K562 (cell line): ENCODE results near the gene ZNF106. TPM values are rescaled to one million over a fixed set of nuclear protein-coding genes. Genes with fewer than 3 reads are reported as not detected.

Experiments
- ATAC-seq: fragments of 200-7000 bp; cut with Tn5 transposase; 3 replicates; pipeline ENCODE4 v1.9.1; 2020; ENCODE audit warnings: moderate library complexity
- BruUV-seq: library from RNA; stranded (reverse); fragments of 400-500 nt; replicated peaks from 2 replicates; lab custom pipeline; 2021; lab: Mats Ljungman, UMichigan
- CTCF ChIA-PET: fragments of 300-600 bp; formaldehyde crosslinking; extraction: SDS; loops from one replicate; lab custom pipeline; 2021; ENCODE audit warnings: low intra/inter-chr PET ratio; lab: Yijun Ruan, JAX
- POLR2A ChIA-PET: fragments of 300-600, 350-650 bp; sonication (Branson Sonifier 250); formaldehyde crosslinking; extraction: SDS; loops from one replicate; lab custom pipeline; 2021; ENCODE audit warnings: antibody characterized with exemption, inconsistent platforms; lab: Yijun Ruan, JAX
- DNase-seq, 4 experiments: peaks; one replicate each; pipeline versions ENCODE4 v3.0.0 to v3.0.0-alpha.2; 2011 to 2018; ENCODE audit warnings: low spot score in 3 of 4, mixed read lengths in 3 of 4; ENCODE audit errors: extremely low read depth in 1 of 4
- FAIRE-seq: peaks from 2 replicates; lab custom pipeline; 2011; peaks lifted over from hg19 to GRCh38; lab: Jason Lieb, UNC
- H2AFZ ChIP-seq: 2 replicates; pipeline ENCODE4 v1.6.0; 2011; ENCODE audit warnings: low read depth, low read length, control low read depth, inconsistent platforms
- H3K27ac ChIP-seq: fragments of 200-600 bp; 3 replicates; pipeline ENCODE4 v1.8.0; 2011; ENCODE audit warnings: low read depth, mild to moderate bottlenecking, control low read depth, inconsistent platforms, low read length, moderate library complexity, mixed read lengths; ENCODE audit errors: extremely low read depth
- H3K27me3 ChIP-seq, 2 experiments: fragments of 300-600 bp in 1 of 2; 2 replicates in 1 of 2; 3 replicates in 1 of 2; pipeline versions ENCODE4 v1.6.0 to v1.8.0; 2011; ENCODE audit warnings: inconsistent platforms in 2 of 2, low read length in 2 of 2, mild to moderate bottlenecking in 1 of 2, mixed read lengths in 1 of 2, moderate library complexity in 1 of 2; ENCODE audit not compliant: control insufficient read depth in 2 of 2, insufficient read depth in 2 of 2
- H3K36me3 ChIP-seq: fragments of 300-600 bp; 3 replicates; pipeline ENCODE4 v1.8.0; 2011; ENCODE audit warnings: mild to moderate bottlenecking, low read length, inconsistent platforms; ENCODE audit not compliant: control insufficient read depth, insufficient read depth
- H3K4me1 ChIP-seq, 2 experiments: fragments of 200-600 bp in 1 of 2; replicated peaks in 1 of 2; 2 replicates in 1 of 2; 3 replicates in 1 of 2; pipeline versions ENCODE4 v1.5.1 to v1.8.0; 2011; ENCODE audit warnings: inconsistent platforms in 2 of 2, low read length in 2 of 2, mild to moderate bottlenecking in 1 of 2, mixed read lengths in 1 of 2, moderate library complexity in 1 of 2; ENCODE audit not compliant: control insufficient read depth in 2 of 2, insufficient read depth in 2 of 2
- H3K4me2 ChIP-seq: 2 replicates; pipeline ENCODE4 v1.6.1; 2011; ENCODE audit warnings: low read length, control low read depth, inconsistent platforms, mixed read lengths; ENCODE audit not compliant: insufficient read depth
- H3K4me3 ChIP-seq: fragments of 200-600 bp; sonication (generic), shearing (Covaris generic); 2 replicates; pipeline ENCODE4 v1.5.1; 2016; ENCODE audit warnings: control low read depth, inconsistent platforms
- H3K79me2 ChIP-seq: fragments of 200-600 bp; 3 replicates; pipeline ENCODE4 v1.8.0; 2011; ENCODE audit warnings: low read length, inconsistent platforms; ENCODE audit not compliant: control insufficient read depth, insufficient read depth
- H3K9ac ChIP-seq, 2 experiments: 2 replicates each; pipeline versions ENCODE4 v1.6.0 to v1.6.1; 2011; ENCODE audit warnings: low read depth in 2 of 2, low read length in 2 of 2, control low read depth in 1 of 2, inconsistent platforms in 1 of 2, mild to moderate bottlenecking in 1 of 2, mixed read lengths in 1 of 2; ENCODE audit not compliant: insufficient read depth in 1 of 2
- H3K9me1 ChIP-seq: one replicate; pipeline ENCODE4 v1.6.0; 2011; ENCODE audit warnings: inconsistent platforms, mild to moderate bottlenecking, low read length, moderate library complexity; ENCODE audit not compliant: control insufficient read depth, insufficient read depth
- H3K9me3 ChIP-seq: replicated peaks from 2 replicates; pipeline ENCODE4 v1.5.1; 2011; ENCODE audit warnings: low read depth, low read length, inconsistent platforms; ENCODE audit not compliant: control insufficient read depth, insufficient read depth
- H4K20me1 ChIP-seq: replicated peaks from 2 replicates; pipeline ENCODE4 v1.6.1; 2011; ENCODE audit warnings: low read length, inconsistent platforms, mixed read lengths; ENCODE audit not compliant: control insufficient read depth, insufficient read depth
- CBX3 ChIP-seq, 2 experiments: IDR thresholded peaks; 1 replicate in 1 of 2; 2 replicates in 1 of 2; pipeline ENCODE4 v1.6.1; 2012; ENCODE audit warnings: inconsistent platforms in 2 of 2, low read length in 2 of 2, borderline replicate concordance in 1 of 2, control low read depth in 1 of 2
- CHD4 ChIP-seq: fragments of 200-600 bp; sonication (generic); IDR thresholded peaks from 3 replicates; pipeline ENCODE4 v1.6.1; 2012; ENCODE audit warnings: low read depth, mild to moderate bottlenecking, mixed read lengths, low read length, inconsistent platforms; ENCODE audit not compliant: insufficient read depth, insufficient replicate concordance, poor library complexity, severe bottlenecking
- ELF4 ChIP-seq: fragments of 450-650 bp; formaldehyde crosslinking; IDR thresholded peaks from 2 replicates; pipeline ENCODE4 v1.4.0; 2022; ENCODE audit warnings: missing genetic modification characterization
- ESRRA ChIP-seq: fragments of 450-650 bp; IDR thresholded peaks from 2 replicates; pipeline ENCODE4 v1.6.1; 2014; ENCODE audit warnings: low read depth, mild to moderate bottlenecking, moderate library complexity, borderline replicate concordance
- IRF1 ChIP-seq: sonication (generic); formaldehyde crosslinking; IDR thresholded peaks from 2 replicates; pipeline ENCODE4 v1.8.0; 2022; ENCODE audit warnings: missing genetic modification reagents, mild to moderate bottlenecking, borderline replicate concordance
- MTA3 ChIP-seq: fragments of 450-650 bp; formaldehyde crosslinking; IDR thresholded peaks from 2 replicates; pipeline ENCODE4 v1.6.1; 2017; ENCODE audit warnings: mild to moderate bottlenecking, borderline replicate concordance
- POLR3A ChIP-seq: IDR thresholded peaks from 2 replicates; pipeline ENCODE4 v1.6.1; 2011; ENCODE audit warnings: borderline replicate concordance, mild to moderate bottlenecking, moderate library complexity; ENCODE audit not compliant: insufficient read length, insufficient read depth; ENCODE audit errors: extremely low read depth
- U2AF2 ChIP-seq: fragments of 200-400 bp; formaldehyde crosslinking; optimal IDR thresholded peaks from 2 replicates; pipeline ENCODE3; 2017; ENCODE audit warnings: low read depth, mild to moderate bottlenecking, low read length
- ZFP30 ChIP-seq: fragments of 250-450 bp; sonication (Bioruptor Pico); IDR thresholded peaks from 2 replicates; pipeline ENCODE4 v1.8.0; 2022; ENCODE audit warnings: moderate library complexity, mild to moderate bottlenecking, inconsistent platforms, borderline replicate concordance
- ZNF184 ChIP-seq: sonication (generic); formaldehyde crosslinking; IDR thresholded peaks from 2 replicates; pipeline ENCODE4 v1.5.0; 2020; ENCODE audit warnings: missing genetic modification reagents
- ZNF444 ChIP-seq: fragments of 250-450 bp; sonication (Bioruptor Pico); IDR thresholded peaks from 2 replicates; pipeline ENCODE4 v1.4.0; 2020; ENCODE audit warnings: mild to moderate bottlenecking, moderate library complexity
- ZNF76 ChIP-seq: fragments of 250-450 bp; sonication (Bioruptor Pico); IDR thresholded peaks from 2 replicates; pipeline ENCODE4 v1.4.0; 2020; ENCODE audit warnings: mild to moderate bottlenecking, moderate library complexity, borderline replicate concordance
- WGBS: fragments of 100-300 bp; shearing (Covaris generic); methylation state at CpG from one replicate; pipeline ENCODE4 v1.1.6; 2016; ENCODE audit warnings: low coverage, mixed read lengths; ENCODE audit not compliant: insufficient coverage; ENCODE audit errors: missing lambda C conversion rate; 5-methylcytosine and 5-hydroxymethylcytosine counted together
- in situ Hi-C: fragments of 300-500 bp; cut with MboI; formaldehyde crosslinking; loops from 4 replicates; pipeline ENCODE4 v1.15.0; 2018; ENCODE audit warnings: inconsistent platforms, mixed read lengths
- intact Hi-C: fragments of 100-400 bp; cut with micrococcal nuclease; formaldehyde crosslinking; loops from 2 replicates; pipeline ENCODE4 v1.14.2; 2022
- polyA plus RNA-seq, 8 experiments: library from polyadenylated mRNA; depleted of rRNA in 4 of 8; stranded (reverse) in 5 of 8; unstranded in 3 of 8; fragments of >200 nt; fragmentation: Nextera tagmentation in 2 of 8; fragmentation: Illumina TruSeq in 1 of 8; extraction: Ambion mirVana in 2 of 8; extraction: Trizol in 1 of 8; gene quantifications; 2 replicates each; pipeline versions ENCODE4 v1.2.1 to v1.2.3, GENCODE V29; 2011 to 2014; ENCODE audit warnings: inconsistent platforms in 1 of 8, missing spikeins in 1 of 8
- total RNA-seq, 7 experiments: library from RNA; depleted of rRNA in 6 of 7; stranded (reverse); fragments of >200 nt in 6 of 7; fragmentation: Illumina TruSeq in 2 of 7; extraction: Trizol in 2 of 7; gene quantifications; 2 replicates each; pipeline versions ENCODE4 v1.2.1 to v1.2.3, GENCODE V29; 2011 to 2021; ENCODE audit warnings: low replicate concordance in 1 of 7

ZNF106 gene
- total and polyA plus RNA-seq, 9 of the 15 experiments (the other 6 are each of a cell fraction or from before 2014, with no cell fraction given) = 14.4 to 55.3 (median 33.7) TPM

DNA sequence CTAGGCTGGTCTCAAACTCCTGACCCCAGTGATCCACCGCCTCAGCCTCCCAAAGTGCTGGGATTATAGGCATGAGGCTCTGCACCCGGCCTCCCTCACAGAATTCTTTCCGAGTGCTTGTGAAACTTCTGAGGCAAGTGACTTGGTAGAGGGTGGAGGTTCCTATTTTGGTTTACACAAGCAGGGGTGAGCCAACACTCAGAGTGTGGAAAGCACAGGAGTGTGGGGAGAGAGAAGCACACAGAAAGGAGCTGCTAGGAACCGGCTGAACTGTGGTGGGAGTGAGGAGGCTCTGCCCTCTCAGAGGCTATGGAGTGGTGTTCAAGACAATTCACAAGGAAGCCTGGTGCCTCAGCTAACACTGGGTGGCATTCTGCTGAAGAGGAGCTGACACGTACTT lies 123.9 kb downstream of the ZNF106 start:
- intact Hi-C loops = no loop called here
- Histone ChIP-seq H3K4me2 (no peak overlapping the region), H3K4me3 (no peak overlapping the region), H3K9me3 (no peaks in the 10 kb centered on the region), H3K27ac (no peak overlapping the region), H3K27me3 (no peaks in the 10 kb centered on the region; a peak in 1 of 5 replicates), H3K79me2 (no peaks in the 10 kb centered on the region), H3K9me1 (no peaks in the 10 kb centered on the region), H3K9ac (no peak overlapping the region), H3K36me3 (no peaks in the 10 kb centered on the region), H2AFZ (no peak overlapping the region), H3K4me1 (no peaks in the 10 kb centered on the region), H4K20me1 (no peaks in the 10 kb centered on the region)
- no peak for ATAC-seq
- in situ Hi-C loops = no loop called here
- no TSS peak for BruUV-seq
- ChIA-PET POLR2A (interaction anchor here (0.8 to 2.5 kb wide), 2 partner anchors 8 to 208 kb away, joined by 4 to 9 read pairs; partner anchors contain the start of gene CAPN3), CTCF (no interaction called here)
- no peak for DNase-seq
- no peak for TF ChIP-seq ZFP30 (CRISPR knock-in tag)
- no peak for TF ChIP-seq IRF1 (CRISPR knock-in tag)
- TF ChIP-seq CHD4 = no peak
- TF ChIP-seq ZNF184 (CRISPR knock-in tag) = no peak
- TF ChIP-seq U2AF2 = no peak
- no peak for TF ChIP-seq CBX3 (IDR thresholded peaks at IDR 0.05; ENCODE audit: borderline replicate concordance in 1 of 2, low read length in 2 of 2)
- TF ChIP-seq MTA3 = no peak
- no peak for TF ChIP-seq ZNF444 (CRISPR knock-in tag)
- no peak for TF ChIP-seq POLR3A
- TF ChIP-seq ZNF76 = no peak
- TF ChIP-seq ESRRA = no peak
- no peak for TF ChIP-seq ELF4 (CRISPR knock-in tag)
- FAIRE-seq = no peak
- 3% methylated on average over 5 of the region's 5 CpGs for WGBS
